ENCODE data around the gene DDO.

GRCh38 chr6:110440026-110440425, 24.7 kb upstream of the DDO start:
- TF ChIP-seq CTCF (IDR thresholded peaks at IDR 0.05) (no peak), POLR2A (IDR thresholded peaks at IDR 0.05) (no peak)
